ENCODE results near the gene LPP.

- no peak for TF ChIP-seq SIN3A (IDR thresholded peaks at IDR 0.05; ENCODE audit: borderline replicate concordance, insufficient read depth, low read length)
- no peak for TF ChIP-seq POLR2AphosphoS5 (IDR thresholded peaks at IDR 0.05; ENCODE audit: low read depth, low read length)
- TF ChIP-seq TAF1 (IDR thresholded peaks at IDR 0.05; ENCODE audit: borderline replicate concordance, insufficient read depth, low read length) = no peak
- no peak for TF ChIP-seq REST (IDR thresholded peaks at IDR 0.05; ENCODE audit: insufficient read depth in 1 of 2, low read depth in 2 of 2, low read length in 2 of 2)
- TF ChIP-seq FOXP2 (optimal IDR thresholded peaks at IDR 0.05; ENCODE audit: borderline replicate concordance, extremely low read depth, extremely low read length, insufficient read depth) = no peak
These were observed 536.1 kb downstream of the LPP start for GRCh38 chr3:188690064-188690463.
